ES-I3 (cell line): ENCODE measurements around the gene NLRP14.

ENCODE experiments used
- H3K36me3 ChIP-seq: 2 replicates; pipeline ENCODE4 v1.6.1; 2013; ENCODE audit warnings: mild to moderate bottlenecking, low read length, control low read depth, moderate library complexity; ENCODE audit not compliant: insufficient read depth
- H3K4me1 ChIP-seq: 2 replicates; pipeline ENCODE4 v1.6.1; 2013; ENCODE audit warnings: mild to moderate bottlenecking, control low read depth, low read length; ENCODE audit not compliant: insufficient read depth
- H3K9ac ChIP-seq: 2 replicates; pipeline ENCODE4 v1.6.1; 2013; ENCODE audit warnings: low read depth, mild to moderate bottlenecking, low read length, moderate library complexity
- H3K9me3 ChIP-seq: 2 replicates; pipeline ENCODE4 v1.6.1; 2013; ENCODE audit warnings: mild to moderate bottlenecking, low read length, moderate library complexity; ENCODE audit not compliant: control insufficient read depth, insufficient read depth

The NLRP14 gene

DNA sequence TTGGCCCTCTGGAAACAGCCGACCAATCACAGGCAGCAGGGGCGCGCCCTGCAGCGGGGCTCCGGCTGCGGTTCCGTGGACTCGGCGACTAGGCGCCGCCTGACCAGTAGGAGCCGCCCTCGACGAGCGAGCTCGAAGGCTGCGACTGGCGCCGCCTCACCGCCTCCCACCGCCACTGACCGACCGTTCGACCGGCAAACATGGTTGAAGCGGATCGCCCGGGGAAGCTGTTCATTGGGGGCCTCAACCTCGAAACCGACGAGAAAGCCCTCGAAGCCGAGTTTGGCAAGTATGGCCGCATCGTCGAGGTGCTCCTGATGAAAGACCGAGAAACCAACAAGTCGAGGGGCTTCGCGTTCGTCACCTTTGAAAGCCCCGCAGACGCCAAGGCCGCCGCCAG is 68.6 kb downstream of the NLRP14 start, which contains the start of gene RBMXL2:
RBMXL2 (plus strand) TSS at position 78 of the 400 bp plus-strand sequence; CDS start at position 201, 123 bp downstream.
- no peaks in the 10 kb centered on the region for H3K36me3 ChIP-seq
- no peak within 1 kb of the TSS for H3K9ac ChIP-seq
- no peaks in the 10 kb centered on the region for H3K4me1 ChIP-seq
- H3K9me3 ChIP-seq, result no peaks in the 10 kb centered on the region

DNA sequence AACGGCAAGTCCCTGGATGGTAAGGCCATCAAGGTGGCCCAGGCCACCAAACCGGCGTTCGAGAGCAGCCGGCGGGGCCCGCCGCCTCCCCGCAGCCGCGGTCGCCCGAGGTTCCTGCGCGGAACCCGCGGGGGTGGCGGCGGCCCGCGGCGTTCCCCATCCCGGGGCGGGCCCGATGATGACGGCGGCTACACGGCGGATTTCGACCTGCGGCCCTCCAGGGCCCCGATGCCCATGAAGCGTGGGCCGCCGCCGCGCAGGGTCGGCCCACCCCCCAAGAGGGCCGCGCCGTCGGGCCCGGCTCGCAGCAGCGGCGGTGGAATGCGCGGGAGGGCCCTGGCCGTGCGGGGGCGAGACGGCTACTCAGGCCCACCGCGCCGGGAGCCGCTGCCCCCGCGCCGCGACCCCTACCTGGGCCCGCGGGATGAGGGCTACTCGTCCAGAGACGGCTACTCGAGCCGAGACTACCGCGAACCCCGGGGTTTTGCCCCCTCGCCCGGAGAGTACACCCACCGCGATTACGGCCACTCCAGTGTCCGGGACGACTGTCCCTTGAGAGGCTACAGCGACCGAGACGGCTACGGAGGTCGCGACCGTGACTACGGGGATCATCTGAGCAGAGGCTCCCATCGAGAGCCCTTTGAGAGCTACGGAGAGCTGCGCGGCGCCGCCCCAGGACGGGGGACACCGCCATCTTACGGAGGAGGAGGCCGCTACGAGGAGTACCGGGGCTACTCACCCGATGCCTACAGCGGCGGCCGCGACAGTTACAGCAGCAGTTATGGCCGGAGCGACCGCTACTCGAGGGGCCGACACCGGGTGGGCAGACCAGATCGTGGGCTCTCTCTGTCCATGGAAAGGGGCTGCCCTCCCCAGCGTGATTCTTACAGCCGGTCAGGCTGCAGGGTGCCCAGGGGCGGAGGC is 69.3 kb downstream of the NLRP14 start:
- H3K4me1 ChIP-seq, result no peaks in the 10 kb centered on the region
- H3K9me3 ChIP-seq, result no peaks in the 10 kb centered on the region
- no peaks in the 10 kb centered on the region for H3K36me3 ChIP-seq
- no peak overlapping the region for H3K9ac ChIP-seq

DNA sequence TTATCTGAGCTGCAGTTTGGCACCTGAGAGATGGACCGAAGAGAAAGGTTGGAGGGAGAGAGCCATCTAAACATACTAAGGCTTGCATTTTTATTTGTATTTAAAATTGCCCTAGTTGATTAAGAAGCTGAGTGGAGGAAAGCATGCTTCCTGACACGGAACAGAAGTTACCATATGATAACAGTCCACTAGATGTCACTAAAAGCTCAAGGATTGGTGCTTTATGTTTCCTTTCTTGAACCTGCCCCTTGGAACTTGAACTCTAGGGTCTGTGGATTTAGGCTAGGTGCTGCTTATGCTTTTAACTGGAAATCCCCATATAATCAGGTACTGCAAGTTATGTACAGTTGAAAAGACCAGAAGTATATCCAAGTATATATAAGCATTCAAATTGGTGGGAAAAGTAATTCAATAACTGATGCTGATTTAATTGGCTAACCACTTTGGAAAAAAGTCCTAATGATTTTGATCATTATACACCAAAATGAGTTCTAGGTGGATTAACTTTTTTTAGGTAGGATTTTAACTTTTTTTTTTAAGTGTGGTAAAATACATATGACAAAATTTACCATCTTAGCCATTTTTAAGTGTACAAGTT is 78.1 kb downstream of the NLRP14 start:
- no peaks in the 10 kb centered on the region for H3K9me3 ChIP-seq
- no peaks in the 10 kb centered on the region for H3K4me1 ChIP-seq
- no peak overlapping the region for H3K9ac ChIP-seq
- no peaks in the 10 kb centered on the region for H3K36me3 ChIP-seq

DNA sequence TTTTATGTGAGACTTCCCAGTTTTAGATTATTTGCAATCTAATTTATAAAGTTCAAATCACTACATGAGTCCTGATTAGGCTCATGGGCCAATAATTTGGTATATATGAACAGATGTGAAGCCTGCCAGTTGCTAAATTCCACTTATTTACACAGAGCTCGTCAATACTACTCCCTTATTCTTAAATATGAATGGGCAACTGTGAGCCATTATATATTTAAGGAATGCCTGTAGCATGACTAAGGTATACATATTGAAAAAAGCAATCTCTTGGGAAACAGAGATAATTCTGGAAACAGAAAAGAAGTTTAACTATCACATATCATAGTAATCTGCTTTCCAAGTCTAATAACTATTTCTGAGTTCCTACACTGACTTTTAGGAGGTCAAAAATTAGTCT is 95.5 kb downstream of the NLRP14 start:
- Histone ChIP-seq H3K9ac (no peak overlapping the region), H3K9me3 (no peaks in the 10 kb centered on the region), H3K4me1 (no peaks in the 10 kb centered on the region), H3K36me3 (no peaks in the 10 kb centered on the region)

DNA sequence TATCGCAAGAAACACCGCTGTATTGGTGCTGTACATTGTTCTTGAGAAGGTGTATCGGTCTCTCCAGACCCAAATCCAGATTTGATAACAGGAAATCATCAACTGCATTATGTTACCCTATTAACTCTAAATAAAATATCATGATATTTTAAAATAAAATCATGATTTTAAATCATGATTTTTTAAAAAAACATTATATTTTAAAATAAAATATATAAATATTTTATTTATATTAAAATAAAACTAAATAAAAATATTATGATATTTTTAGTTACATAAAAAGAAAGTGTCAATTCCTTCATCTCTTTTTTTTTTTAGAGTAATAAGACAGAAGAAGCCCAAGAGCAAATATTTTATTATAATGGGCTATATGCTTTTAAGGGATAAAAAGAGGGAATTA is 96.1 kb downstream of the NLRP14 start:
- Histone ChIP-seq H3K9ac (no peak overlapping the region), H3K4me1 (no peaks in the 10 kb centered on the region), H3K36me3 (no peaks in the 10 kb centered on the region), H3K9me3 (no peaks in the 10 kb centered on the region)
